HEK293 (cell line): ENCODE results near the gene CTSD.

ENCODE experiments used
- RBAK ChIP-seq: fragments of 450-650 bp; formaldehyde crosslinking; IDR thresholded peaks from 2 replicates; pipeline ENCODE4 v1.5.1; 2016; ENCODE audit warnings: missing biosample characterization, missing genetic modification characterization
- SP2 ChIP-seq: fragments of 450-650 bp; formaldehyde crosslinking; IDR thresholded peaks from 2 replicates; pipeline ENCODE4 v1.5.1; 2016; ENCODE audit warnings: missing biosample characterization, missing genetic modification characterization
- YY1 ChIP-seq: fragments of 450-650 bp; formaldehyde crosslinking; IDR thresholded peaks from 2 replicates; pipeline ENCODE4 v1.5.1; 2018; ENCODE audit warnings: missing biosample characterization, missing genetic modification characterization
- ZBTB21 ChIP-seq: fragments of 450-650 bp; formaldehyde crosslinking; IDR thresholded peaks from 2 replicates; pipeline ENCODE4 v1.5.1; 2017; ENCODE audit warnings: missing biosample characterization, missing genetic modification characterization
- ZNF335 ChIP-seq: fragments of 450-650 bp; formaldehyde crosslinking; conservative IDR thresholded peaks from 2 replicates; pipeline ENCODE4 v1.5.1; 2016; ENCODE audit warnings: missing biosample characterization, missing genetic modification characterization
- ZNF561 ChIP-seq: fragments of 450-650 bp; IDR thresholded peaks from 2 replicates; pipeline ENCODE4 v1.5.1; 2018; ENCODE audit warnings: missing biosample characterization, missing genetic modification characterization, borderline replicate concordance
- ZNF571 ChIP-seq: fragments of 450-650 bp; formaldehyde crosslinking; IDR thresholded peaks from 2 replicates; pipeline ENCODE4 v1.5.0; 2017; ENCODE audit warnings: missing biosample characterization, missing genetic modification characterization
- ZNF785 ChIP-seq: fragments of 450-650 bp; formaldehyde crosslinking; IDR thresholded peaks from 2 replicates; pipeline ENCODE4 v1.5.1; 2016; ENCODE audit warnings: missing biosample characterization, missing genetic modification characterization
- TF ChIP-seq, protein P1 (sequence below): fragments of 450-650 bp; formaldehyde crosslinking; IDR thresholded peaks from 2 replicates; pipeline ENCODE4 v1.5.1; 2016; ENCODE audit warnings: missing biosample characterization, missing genetic modification characterization
- TF ChIP-seq, protein P2 (sequence below): IDR thresholded peaks from 2 replicates; pipeline ENCODE4 v1.6.1; 2011; ENCODE audit warnings: mild to moderate bottlenecking, low read depth, low read length, borderline replicate concordance
- TF ChIP-seq, protein P3 (sequence below): fragments of 450-650 bp; formaldehyde crosslinking; IDR thresholded peaks from 2 replicates; pipeline ENCODE4 v1.5.1; 2016; ENCODE audit warnings: missing biosample characterization, missing genetic modification characterization
- TF ChIP-seq, protein P4 (sequence below): fragments of 450-650 bp; formaldehyde crosslinking; IDR thresholded peaks from 2 replicates; pipeline ENCODE4 v1.5.1; 2016; ENCODE audit warnings: missing biosample characterization, missing genetic modification characterization
- TF ChIP-seq, protein P5 (sequence below): fragments of 450-650 bp; formaldehyde crosslinking; IDR thresholded peaks from 2 replicates; pipeline ENCODE4 v1.5.1; 2016; ENCODE audit warnings: missing biosample characterization, missing genetic modification characterization
- TF ChIP-seq, protein P6 (sequence below): fragments of 450-650 bp; formaldehyde crosslinking; IDR thresholded peaks from 2 replicates; pipeline ENCODE4 v1.5.1; 2016; ENCODE audit warnings: missing biosample characterization, missing genetic modification characterization

DNA sequence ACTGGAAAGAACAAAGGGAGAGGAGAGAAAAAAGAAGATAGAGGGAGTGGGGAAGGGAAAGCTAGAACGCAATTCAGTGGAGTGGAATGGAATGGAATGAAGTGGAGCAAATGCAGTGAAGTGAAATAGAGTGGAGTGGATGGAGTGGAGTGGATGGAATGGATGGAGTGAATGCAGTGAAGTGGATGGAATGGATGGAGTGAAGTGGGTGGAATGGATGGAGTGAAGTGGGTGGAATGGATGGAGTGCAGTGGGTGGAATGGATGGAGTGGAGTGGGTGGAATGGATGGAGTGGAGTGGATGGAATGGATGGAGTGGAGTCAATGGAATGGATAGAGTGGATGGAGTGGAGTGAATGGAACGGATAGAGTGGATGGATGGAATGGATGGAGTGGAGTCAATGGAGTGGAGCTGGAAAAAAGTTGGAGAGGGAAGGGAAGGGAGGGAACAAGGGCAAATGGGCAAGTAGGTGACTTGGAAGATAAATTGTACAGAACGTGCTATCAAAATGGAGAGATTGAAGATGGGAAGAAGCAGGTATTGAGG lies 27.2 kb downstream of the CTSD start:
- TF ChIP-seq ZNF335 (tag by site-specific recombination), result no peak
- TF ChIP-seq ZBTB21 (tag by site-specific recombination), result no peak
- TF ChIP-seq, protein P1, sequence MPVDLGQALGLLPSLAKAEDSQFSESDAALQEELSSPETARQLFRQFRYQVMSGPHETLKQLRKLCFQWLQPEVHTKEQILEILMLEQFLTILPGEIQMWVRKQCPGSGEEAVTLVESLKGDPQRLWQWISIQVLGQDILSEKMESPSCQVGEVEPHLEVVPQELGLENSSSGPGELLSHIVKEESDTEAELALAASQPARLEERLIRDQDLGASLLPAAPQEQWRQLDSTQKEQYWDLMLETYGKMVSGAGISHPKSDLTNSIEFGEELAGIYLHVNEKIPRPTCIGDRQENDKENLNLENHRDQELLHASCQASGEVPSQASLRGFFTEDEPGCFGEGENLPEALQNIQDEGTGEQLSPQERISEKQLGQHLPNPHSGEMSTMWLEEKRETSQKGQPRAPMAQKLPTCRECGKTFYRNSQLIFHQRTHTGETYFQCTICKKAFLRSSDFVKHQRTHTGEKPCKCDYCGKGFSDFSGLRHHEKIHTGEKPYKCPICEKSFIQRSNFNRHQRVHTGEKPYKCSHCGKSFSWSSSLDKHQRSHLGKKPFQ (tag by site-specific recombination), result no peak
- no peak for TF ChIP-seq RBAK (tag by site-specific recombination)
- TF ChIP-seq, protein P2, sequence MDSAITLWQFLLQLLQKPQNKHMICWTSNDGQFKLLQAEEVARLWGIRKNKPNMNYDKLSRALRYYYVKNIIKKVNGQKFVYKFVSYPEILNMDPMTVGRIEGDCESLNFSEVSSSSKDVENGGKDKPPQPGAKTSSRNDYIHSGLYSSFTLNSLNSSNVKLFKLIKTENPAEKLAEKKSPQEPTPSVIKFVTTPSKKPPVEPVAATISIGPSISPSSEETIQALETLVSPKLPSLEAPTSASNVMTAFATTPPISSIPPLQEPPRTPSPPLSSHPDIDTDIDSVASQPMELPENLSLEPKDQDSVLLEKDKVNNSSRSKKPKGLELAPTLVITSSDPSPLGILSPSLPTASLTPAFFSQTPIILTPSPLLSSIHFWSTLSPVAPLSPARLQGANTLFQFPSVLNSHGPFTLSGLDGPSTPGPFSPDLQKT, result no peak
- TF ChIP-seq, protein P3, sequence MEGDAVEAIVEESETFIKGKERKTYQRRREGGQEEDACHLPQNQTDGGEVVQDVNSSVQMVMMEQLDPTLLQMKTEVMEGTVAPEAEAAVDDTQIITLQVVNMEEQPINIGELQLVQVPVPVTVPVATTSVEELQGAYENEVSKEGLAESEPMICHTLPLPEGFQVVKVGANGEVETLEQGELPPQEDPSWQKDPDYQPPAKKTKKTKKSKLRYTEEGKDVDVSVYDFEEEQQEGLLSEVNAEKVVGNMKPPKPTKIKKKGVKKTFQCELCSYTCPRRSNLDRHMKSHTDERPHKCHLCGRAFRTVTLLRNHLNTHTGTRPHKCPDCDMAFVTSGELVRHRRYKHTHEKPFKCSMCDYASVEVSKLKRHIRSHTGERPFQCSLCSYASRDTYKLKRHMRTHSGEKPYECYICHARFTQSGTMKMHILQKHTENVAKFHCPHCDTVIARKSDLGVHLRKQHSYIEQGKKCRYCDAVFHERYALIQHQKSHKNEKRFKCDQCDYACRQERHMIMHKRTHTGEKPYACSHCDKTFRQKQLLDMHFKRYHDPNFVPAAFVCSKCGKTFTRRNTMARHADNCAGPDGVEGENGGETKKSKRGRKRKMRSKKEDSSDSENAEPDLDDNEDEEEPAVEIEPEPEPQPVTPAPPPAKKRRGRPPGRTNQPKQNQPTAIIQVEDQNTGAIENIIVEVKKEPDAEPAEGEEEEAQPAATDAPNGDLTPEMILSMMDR (tag by site-specific recombination), result no peak
- TF ChIP-seq, protein P4, sequence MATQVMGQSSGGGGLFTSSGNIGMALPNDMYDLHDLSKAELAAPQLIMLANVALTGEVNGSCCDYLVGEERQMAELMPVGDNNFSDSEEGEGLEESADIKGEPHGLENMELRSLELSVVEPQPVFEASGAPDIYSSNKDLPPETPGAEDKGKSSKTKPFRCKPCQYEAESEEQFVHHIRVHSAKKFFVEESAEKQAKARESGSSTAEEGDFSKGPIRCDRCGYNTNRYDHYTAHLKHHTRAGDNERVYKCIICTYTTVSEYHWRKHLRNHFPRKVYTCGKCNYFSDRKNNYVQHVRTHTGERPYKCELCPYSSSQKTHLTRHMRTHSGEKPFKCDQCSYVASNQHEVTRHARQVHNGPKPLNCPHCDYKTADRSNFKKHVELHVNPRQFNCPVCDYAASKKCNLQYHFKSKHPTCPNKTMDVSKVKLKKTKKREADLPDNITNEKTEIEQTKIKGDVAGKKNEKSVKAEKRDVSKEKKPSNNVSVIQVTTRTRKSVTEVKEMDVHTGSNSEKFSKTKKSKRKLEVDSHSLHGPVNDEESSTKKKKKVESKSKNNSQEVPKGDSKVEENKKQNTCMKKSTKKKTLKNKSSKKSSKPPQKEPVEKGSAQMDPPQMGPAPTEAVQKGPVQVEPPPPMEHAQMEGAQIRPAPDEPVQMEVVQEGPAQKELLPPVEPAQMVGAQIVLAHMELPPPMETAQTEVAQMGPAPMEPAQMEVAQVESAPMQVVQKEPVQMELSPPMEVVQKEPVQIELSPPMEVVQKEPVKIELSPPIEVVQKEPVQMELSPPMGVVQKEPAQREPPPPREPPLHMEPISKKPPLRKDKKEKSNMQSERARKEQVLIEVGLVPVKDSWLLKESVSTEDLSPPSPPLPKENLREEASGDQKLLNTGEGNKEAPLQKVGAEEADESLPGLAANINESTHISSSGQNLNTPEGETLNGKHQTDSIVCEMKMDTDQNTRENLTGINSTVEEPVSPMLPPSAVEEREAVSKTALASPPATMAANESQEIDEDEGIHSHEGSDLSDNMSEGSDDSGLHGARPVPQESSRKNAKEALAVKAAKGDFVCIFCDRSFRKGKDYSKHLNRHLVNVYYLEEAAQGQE (tag by site-specific recombination), result no peak
- no peak for TF ChIP-seq SP2 (tag by site-specific recombination)
- TF ChIP-seq ZNF785, result no peak
- TF ChIP-seq, protein P5, sequence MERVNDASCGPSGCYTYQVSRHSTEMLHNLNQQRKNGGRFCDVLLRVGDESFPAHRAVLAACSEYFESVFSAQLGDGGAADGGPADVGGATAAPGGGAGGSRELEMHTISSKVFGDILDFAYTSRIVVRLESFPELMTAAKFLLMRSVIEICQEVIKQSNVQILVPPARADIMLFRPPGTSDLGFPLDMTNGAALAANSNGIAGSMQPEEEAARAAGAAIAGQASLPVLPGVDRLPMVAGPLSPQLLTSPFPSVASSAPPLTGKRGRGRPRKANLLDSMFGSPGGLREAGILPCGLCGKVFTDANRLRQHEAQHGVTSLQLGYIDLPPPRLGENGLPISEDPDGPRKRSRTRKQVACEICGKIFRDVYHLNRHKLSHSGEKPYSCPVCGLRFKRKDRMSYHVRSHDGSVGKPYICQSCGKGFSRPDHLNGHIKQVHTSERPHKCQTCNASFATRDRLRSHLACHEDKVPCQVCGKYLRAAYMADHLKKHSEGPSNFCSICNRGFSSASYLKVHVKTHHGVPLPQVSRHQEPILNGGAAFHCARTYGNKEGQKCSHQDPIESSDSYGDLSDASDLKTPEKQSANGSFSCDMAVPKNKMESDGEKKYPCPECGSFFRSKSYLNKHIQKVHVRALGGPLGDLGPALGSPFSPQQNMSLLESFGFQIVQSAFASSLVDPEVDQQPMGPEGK (tag by site-specific recombination), result no peak
- TF ChIP-seq ZNF571, result no peak
- TF ChIP-seq, protein P6, sequence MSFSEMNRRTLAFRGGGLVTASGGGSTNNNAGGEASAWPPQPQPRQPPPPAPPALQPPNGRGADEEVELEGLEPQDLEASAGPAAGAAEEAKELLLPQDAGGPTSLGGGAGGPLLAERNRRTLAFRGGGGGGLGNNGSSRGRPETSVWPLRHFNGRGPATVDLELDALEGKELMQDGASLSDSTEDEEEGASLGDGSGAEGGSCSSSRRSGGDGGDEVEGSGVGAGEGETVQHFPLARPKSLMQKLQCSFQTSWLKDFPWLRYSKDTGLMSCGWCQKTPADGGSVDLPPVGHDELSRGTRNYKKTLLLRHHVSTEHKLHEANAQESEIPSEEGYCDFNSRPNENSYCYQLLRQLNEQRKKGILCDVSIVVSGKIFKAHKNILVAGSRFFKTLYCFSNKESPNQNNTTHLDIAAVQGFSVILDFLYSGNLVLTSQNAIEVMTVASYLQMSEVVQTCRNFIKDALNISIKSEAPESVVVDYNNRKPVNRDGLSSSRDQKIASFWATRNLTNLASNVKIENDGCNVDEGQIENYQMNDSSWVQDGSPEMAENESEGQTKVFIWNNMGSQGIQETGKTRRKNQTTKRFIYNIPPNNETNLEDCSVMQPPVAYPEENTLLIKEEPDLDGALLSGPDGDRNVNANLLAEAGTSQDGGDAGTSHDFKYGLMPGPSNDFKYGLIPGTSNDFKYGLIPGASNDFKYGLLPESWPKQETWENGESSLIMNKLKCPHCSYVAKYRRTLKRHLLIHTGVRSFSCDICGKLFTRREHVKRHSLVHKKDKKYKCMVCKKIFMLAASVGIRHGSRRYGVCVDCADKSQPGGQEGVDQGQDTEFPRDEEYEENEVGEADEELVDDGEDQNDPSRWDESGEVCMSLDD, result no peak
- no peak for TF ChIP-seq YY1
- no peak for TF ChIP-seq ZNF561 (tag by site-specific recombination)
